ENCODE results near the gene DCDC2C.

The DCDC2C gene

GRCh38 chr2:3847397-3848052 lies 144.2 kb downstream of the DCDC2C start:
- no peak for DNase-seq

DNA sequence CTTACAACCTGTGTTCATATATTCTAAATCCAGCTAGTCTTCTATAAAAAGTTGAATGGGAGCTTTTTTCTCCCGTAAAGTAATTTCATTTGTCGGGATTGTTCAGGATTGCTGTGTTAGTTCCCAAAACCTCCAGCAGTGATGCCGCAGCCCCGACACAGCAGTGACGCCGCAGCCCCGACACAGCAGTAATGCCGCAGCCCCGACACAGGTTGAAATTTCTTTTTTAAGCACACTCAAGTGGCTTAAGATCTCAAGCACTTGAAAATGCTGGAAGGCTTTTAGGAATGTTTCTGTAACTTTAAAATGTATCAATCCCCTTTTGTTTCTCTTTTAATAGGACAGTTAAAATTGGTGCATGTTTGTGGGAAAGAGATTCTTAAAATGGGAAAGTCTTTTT lies 145.4 kb downstream of the DCDC2C start:
- no peak for DNase-seq

GRCh38 chr2:3849213-3849612 lies 145.8 kb downstream of the DCDC2C start:
- DNase-seq = no peak

DNA sequence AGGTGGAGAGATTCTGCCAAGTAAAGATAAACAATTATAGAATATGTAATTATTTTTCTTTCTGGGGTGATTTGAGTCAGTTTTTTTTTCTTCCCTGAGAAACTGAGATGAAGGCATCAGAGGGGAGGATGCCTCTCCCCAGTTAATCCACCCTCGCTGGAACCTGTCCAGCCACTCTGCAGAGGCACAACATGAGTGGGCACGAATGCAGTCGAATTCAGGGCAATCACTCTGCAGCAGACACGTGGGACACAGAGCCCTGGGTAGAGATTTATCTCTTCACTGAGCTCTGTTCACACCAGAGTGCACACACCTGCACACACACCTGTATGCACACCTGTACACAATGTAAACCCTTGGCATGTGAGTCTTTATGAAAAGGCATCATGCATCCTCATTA lies 154.2 kb downstream of the DCDC2C start:
- no peak for DNase-seq

DNA sequence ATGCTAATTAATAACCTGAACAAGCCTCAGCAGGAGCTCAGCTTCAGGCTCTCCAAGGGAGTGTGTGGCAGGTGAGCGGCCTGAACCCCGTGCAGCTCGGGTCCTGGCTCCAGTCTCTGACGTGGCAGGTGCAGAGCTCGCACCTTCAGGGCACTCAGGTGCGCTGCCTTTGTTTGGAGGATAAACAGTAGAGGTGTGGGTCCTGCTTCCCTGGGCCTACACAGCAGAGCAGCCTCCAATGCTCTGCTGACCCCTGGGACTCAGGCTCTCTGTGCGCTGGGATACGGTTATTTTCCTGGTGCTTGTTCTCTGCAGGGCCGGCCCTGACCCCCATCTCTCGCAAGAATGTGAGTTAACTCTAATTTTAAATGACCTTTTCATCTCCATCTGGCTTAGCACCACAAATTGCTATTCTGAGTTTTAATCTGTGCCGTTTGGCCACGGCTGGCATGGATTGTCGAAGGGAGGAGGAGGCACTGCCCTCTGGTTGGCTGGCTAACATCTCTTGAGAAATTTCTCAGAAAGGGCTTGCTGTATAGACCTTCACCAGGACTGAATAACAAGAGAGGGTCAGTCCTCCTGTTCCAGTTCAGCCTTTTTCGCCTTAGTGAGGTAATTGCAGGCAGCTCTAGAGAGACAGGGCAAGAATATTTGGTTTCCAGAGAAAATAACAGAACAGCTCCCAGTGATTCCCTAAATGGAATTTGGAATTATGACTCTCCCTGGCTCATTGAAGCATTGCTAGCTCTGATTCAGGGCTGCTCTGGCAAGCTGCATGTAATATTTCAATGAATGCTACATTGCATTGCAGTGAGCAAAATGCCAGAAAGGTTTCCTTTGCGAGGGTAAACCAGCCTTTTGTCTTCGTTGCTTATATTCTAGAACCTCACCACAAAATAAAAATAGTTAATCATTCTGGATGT lies 161.8 kb downstream of the DCDC2C start:
- DNase-seq = peak in 1 of 2 experiments; percentile 44

- DNase-seq = no peak
Observed at GRCh38 chr2:3867469-3867868, 164.1 kb downstream of the DCDC2C start.

DNA sequence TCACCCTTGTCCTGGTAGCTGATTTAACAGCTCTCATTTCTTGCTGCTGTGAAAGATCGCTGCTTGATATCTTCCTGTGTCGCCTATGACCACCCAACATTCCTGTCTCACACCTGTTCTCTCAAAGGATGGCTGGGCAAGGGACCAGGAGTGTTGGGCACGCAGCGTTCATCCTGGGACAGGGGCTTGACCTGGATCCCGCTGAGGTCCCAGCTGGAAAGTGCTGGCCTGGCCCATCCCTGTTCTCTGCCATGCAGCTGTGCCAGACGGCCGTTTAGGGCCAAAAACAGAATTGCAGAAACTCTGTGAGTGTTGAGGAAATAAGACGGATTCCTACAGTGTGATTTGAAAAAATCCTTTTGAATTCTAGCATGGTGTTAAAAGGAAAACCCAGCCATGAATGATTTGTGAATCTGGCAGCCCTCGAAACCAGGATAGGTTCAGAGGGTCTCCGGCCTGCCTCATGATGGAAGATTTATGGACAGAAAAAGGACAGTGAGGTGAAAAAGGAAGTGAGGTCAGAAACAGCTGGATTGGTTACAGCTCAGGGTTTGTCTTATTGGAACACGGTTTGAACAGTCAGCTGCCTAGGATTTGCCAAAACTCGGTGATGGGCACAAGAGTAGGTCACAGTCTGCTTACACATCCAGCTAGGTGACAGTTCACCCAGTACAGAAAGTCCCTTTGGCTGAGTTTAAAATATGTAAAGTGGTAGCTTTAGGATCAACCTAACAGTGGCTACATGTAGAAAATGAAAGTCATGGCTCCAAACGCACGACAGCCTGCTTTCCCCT lies 164.8 kb downstream of the DCDC2C start:
- no peak for DNase-seq

GRCh38 chr2:3870222-3870621 lies 166.8 kb downstream of the DCDC2C start:
- no peak for DNase-seq

DNA sequence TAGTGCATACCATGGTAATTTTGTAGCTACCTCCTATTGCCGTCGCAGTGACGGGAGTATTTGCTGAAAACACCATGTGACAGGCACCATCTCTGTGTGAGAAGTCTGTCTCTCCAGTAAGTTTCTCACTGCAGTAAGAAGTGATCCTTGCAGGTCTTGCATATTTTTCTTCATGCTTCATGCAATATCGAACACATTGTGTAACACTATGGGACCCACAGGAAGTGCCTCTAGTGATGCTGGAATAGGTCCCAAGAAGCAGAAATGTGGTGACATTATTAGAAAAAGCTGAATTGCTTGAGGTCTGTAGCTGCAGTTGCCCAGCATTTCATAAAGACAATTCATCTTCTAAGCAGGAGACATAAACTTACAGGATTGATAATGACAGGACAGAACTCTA lies 167.6 kb downstream of the DCDC2C start:
- DNase-seq = no peak

DNA sequence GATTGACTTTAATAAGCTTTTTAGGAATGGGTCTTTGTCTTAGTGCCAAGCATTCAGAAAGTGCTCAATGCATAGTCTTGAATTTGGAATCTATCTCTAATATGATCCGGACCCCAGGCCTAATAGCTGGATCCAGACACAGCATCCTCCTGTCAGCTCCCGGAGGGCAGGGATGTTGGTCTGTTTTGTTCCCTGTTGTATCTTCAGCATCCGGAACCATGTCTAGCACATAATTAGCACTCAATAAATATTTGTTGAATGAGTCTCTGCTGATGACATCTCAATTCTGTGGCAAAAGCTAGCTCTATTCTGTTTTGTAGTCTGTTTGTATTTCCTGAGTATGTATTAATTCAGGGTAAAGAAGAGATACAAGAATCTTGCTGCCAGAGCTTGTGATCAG lies 169.1 kb downstream of the DCDC2C start:
- DNase-seq = no peak

GRCh38 chr2:3873899-3874298 lies 170.5 kb downstream of the DCDC2C start:
- DNase-seq = no peak

DNA sequence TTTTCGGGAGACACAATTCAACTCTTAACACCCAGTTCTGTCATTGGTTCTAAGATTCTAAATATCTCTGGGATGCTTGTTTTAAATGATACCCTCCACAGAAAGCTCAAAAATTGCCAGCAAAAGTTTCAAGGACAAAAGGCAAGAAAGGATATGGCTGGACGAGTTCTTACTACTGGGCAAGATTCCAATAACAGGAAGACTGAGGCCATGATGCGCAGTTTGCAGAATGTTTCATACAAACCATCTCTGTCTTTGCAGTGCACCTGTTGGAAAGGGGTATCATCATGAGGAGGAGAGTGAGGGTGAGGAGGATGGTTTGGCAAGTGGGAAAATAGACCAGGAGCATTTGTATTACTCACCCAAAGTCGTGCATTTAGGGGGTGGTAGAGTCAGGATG lies 172.8 kb downstream of the DCDC2C start:
- no peak for DNase-seq

DNA sequence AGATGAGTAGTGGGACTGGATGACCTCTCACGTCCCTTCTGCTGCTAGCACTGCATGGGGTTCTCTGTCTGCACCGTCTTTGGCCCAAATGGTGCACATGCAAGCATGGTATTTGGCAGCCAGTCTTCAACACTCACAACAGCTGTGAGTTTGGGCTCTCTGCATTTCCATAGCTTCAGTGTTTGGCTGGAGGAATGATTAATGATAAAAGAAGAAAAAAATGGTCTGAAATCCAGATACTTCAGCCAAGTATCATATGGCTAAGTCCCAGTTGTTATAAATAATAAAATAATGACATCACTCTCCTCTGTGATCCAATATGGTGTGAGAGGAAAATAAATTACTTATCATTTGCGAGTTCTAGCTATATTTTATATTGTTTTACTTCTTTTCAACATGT lies 173.3 kb downstream of the DCDC2C start:
- DNase-seq = no peak

DNA sequence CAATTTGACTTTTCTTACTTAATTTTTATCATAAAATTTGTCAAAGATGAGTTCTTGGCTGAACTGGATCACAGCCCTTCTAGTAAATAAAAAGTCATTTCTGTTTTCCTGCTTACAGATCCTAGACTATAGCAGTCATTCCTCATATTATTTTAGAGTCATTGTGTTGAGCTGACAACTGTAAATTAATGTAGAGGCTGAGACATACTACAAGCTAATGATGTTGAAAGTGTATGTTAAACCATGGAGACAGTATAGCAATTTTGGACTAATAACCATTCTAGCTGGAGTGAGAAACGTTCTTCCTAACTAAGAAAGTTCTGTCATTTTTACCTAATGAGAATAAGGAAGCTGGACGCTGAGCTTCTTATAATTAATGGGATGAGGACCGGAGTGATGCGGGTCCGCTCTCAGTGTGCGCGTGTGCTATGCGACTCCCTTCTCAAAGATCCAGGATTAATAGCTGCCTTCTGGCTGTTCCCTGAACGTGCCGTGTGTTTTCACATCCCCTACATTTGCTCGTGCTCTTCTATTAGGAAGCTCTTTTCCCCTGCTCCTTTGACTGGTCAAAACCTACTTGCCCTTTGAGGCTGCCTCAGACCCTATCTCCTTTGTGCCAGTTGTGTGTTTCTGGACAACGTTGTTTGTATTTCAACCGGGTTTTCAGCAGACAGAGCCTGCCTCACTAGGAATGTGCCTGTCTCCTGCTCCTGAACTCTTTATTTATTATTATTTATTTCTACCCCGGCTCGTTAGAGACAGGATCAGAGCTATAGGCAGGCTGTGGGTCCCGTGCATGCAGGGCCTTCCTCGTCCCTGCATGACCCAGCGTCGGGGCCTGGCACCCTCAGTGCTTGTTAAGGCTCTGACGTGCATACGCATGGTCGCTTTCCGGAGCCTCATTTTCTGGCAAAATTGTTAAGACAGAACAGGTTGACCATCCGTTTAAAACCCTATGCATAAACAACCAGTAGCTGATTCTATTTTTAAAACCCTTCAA lies 182.6 kb downstream of the DCDC2C start:
- no peak for DNase-seq

DNA sequence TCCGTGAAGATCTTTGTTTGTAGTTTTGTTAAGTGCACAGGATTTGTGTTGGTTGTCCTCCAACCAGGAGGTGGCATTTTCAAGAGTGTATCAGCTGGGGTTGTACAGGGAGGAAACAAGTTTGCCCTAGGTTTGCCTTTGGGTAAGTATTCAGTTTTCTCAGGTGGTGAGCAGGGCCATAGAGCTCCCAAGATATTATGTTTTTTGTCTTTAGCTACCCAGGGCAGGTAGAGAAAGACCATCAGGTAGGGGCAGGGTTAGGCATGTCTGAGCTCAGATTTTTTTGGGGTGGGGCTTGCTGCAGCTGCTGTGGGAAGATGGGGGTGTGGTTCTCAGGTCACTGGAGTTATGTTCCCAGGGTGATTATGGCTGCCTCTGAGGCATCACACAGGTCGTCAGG lies 191.6 kb downstream of the DCDC2C start:
- no peak for DNase-seq

Data from NCI-H526 (cell line).